GM08714 (cell line): Measurements from ENCODE around the gene SMARCC2.

Source experiments
- H3K4me3 ChIP-seq: fragments of 200-500 bp; sonication (Bioruptor generic); 2 replicates; pipeline ENCODE4 v1.5.1; 2014; ENCODE audit warnings: mild to moderate bottlenecking, low read length, inconsistent platforms
- ZNF274 ChIP-seq: IDR thresholded peaks from 2 replicates; pipeline ENCODE4 v1.6.1; 2012; ENCODE audit warnings: mild to moderate bottlenecking, low read depth, low read length

The SMARCC2 gene

DNA sequence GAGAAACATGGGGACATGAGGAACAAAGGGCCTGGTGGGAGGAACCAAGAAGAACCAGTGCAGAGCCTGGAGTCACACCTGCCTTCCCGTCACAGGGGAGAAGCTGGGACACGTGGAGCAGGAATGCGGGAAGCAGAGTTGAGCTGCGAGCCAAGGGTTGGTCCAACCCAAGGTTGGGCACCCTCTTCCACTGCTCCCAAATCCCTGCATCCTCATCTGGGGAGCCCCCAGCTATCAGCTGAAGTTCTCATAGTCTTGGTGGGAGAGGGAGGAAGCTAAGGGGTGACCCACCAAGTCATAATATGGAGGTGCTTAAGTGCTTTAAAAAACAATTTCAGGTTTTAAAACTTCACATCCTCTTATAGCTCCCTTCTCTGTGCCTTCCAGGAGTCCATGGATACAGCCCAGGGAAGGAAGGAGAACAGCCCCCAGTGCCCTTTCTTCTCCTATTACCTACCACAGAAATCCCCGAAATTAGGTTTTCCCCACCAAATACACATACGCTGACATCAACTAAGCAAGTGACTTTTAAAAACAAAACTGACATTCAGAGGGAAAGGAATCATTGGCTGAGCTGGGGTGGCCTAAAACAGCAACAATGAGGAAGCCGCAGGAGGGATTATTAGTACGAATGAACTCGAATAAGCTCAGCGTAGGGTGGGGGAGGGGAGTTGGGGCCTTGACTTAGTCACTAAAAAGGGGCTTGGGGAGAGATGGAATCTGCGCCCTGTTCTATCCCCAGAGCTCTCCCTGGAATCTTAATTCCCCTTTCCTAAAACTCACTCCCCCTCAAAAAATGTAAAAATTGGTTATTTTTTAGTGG, 26.6 kb downstream of the SMARCC2 start:
- no peak overlapping the region for H3K4me3 ChIP-seq
- no peak for TF ChIP-seq ZNF274

- H3K4me3 ChIP-seq: no peak overlapping the region
- no peak for TF ChIP-seq ZNF274
Measured at GRCh38 chr12:56161690-56162351, 27.5 kb downstream of the SMARCC2 start.

DNA sequence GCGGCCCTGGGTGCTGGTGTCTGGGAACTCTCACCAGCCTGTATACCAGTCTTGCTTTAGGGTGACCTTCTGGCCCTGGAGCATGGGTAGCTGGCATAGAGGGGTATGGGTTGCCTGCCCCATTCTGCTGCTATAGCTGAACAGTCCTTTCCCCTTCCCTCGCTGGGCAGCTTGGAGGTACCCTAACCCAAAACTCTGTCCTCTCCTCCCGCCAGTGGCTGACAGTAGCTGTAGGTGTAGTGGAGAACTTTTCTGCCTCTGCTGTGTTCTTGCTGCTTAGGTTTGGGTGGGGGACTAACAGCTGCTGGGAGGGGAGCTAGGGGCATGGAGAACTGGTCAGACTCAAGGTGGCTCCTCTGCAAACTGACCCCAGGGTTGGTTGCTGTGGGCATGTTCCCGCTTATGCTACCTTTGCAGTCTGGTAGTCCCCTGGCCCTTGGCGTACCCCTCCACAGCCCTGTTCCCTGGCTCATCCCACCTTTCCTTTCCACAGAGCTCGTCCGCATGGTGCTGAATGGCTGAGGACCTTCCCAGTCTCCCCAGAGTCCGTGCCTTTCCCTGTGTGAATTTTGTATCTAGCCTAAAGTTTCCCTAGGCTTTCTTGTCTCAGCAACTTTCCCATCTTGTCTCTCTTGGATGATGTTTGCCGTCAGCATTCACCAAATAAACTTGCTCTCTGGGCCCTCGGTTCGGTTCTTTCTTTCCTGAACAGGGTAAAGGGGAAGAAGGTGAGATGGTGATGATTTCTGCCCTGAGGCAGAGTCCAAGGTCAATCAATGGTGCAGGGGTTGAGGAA, 28.2 kb downstream of the SMARCC2 start:
- H3K4me3 ChIP-seq: no peak overlapping the region; the same call in 1 of the 2 replicates
- no peak for TF ChIP-seq ZNF274

- peak overlapping the region; percentile 86; the same call in 1 of the 2 replicates for H3K4me3 ChIP-seq
- no peak for TF ChIP-seq ZNF274
Measured at GRCh38 chr12:56160193-56160763, 29.0 kb downstream of the SMARCC2 start.

DNA sequence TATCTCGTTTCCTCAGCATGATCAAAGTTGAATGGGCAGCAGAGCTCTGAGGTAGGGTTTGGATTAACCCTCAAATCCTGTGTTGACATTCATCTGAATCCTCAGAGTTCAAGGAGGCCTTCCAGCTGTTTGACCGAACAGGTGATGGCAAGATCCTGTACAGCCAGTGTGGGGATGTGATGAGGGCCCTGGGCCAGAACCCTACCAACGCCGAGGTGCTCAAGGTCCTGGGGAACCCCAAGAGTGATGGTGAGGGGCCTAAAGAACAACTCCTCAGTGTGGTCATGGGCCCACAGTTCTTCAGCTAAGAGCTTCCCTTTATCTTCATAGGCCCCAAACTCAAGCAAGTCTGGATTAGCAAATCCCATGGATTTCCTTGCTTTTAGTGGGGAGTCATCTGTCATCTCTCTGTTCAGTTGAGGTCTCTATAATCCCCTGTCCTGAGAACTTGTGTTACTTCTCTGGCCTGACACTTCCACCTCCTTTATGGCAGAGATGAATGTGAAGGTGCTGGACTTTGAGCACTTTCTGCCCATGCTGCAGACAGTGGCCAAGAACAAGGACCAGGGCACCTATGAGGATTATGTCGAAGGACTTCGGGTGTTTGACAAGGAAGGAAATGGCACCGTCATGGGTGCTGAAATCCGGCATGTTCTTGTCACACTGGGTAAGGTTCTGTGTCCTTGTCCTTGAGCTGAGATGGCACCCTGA, 29.6 kb downstream of the SMARCC2 start:
- TF ChIP-seq ZNF274: no peak
- peak overlapping the region; percentile 86 for H3K4me3 ChIP-seq

- no peak for TF ChIP-seq ZNF274
- H3K4me3 ChIP-seq: peak overlapping the region; percentile 86
Measured at GRCh38 chr12:56158926-56159461, 30.3 kb downstream of the SMARCC2 start.

DNA sequence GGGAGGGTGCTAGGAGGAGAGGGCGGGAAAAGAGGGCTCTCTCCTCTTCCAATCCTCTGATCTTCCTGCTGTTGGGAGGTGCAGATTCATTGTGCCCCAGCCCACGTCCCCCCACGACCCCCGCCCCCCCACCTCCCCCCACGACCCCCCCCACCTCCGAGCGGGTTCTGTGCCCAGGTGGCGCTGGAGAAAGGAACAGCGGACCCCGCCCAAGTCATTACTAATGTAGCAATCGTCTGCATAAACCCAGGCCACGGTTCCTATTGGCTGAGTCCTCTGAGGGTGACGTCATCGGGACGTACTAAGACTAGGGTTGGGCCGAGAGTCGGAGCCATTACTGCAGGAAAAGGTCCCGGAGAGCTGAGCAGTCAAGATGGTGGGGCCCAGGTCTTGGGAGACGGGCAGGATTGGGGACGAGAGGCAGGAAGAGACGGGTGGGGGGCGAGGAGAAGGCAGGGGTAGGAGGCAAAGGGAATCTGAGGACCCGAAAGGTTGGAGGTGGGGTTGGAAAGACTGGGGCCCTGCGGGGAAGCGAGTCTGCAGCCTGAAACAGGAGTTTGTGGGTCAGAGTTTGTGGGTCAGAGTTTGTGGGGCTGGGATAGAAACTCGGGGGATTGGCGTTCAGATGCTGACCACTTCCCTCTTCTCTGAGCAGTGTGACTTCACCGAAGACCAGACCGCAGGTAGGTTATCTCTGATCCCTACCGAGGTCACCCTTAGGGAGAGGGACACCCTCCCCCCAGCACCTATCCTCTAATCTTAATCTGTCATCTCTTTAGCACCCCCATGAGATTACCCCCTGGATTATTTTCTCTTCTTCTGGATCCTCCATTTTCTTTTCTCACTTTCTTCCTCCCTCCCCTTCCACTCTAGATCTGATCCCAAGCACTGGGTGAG, 31.0 kb downstream of the SMARCC2 start, which contains the start of gene MYL6:
Gene MYL6, plus strand, starts transcription at position 331 of the 897 bp plus-strand sequence. Its CDS starts 43 bp downstream, at position 374.
- peak within 1 kb of the TSS; percentile 86 for H3K4me3 ChIP-seq
- TF ChIP-seq ZNF274: no peak

GRCh38 chr12:56157201-56158028, 31.9 kb downstream of the SMARCC2 start:
- no peak for TF ChIP-seq ZNF274
- H3K4me3 ChIP-seq: peak overlapping the region; percentile 68; the same call in 1 of the 2 replicates

- H3K4me3 ChIP-seq: peak overlapping the region; percentile 68; the same call in 1 of the 2 replicates
Measured at GRCh38 chr12:56156464-56157200, 32.7 kb downstream of the SMARCC2 start.

- no peak for TF ChIP-seq ZNF274
Measured at GRCh38 chr12:56155256-56155845, 33.9 kb downstream of the SMARCC2 start.

More at GRCh38 chr12:56155256-56155845, 33.9 kb downstream of the SMARCC2 start:
- no peak overlapping the region for H3K4me3 ChIP-seq
